Panc1 (cell line): ENCODE results near the gene PTPRJ. TPM values are rescaled to one million over a fixed set of nuclear protein-coding genes. Genes with fewer than 3 reads are reported as not detected.

Experiments used
- ATAC-seq: fragments of 200-7000 bp; cut with Tn5 transposase; 2 replicates; pipeline ENCODE4 v1.9.1; 2020; ENCODE audit warnings: mild to moderate bottlenecking, moderate library complexity
- BruUV-seq: library from RNA; stranded (reverse); fragments of 400-500 nt; replicated peaks from 2 replicates; lab custom pipeline; 2021; lab: Mats Ljungman, UMichigan
- CTCF ChIA-PET: fragments of 300-600 bp; sonication (Branson Sonifier 250); formaldehyde crosslinking; loops from one replicate; lab custom pipeline; 2022; ENCODE audit warnings: antibody characterized with exemption; lab: Charles Lee
- POLR2A ChIA-PET: fragments of 300-600 bp; sonication (Branson Sonifier 250); formaldehyde crosslinking; loops from one replicate; lab custom pipeline; 2022; ENCODE audit warnings: antibody characterized with exemption; lab: Charles Lee
- DNase-seq: peaks from one replicate; pipeline ENCODE4 v3.0.0-alpha.2; 2010; ENCODE audit warnings: low read depth, low spot score
- H3K27ac ChIP-seq: 2 replicates; pipeline ENCODE4 v1.5.1; 2011; ENCODE audit warnings: mild to moderate bottlenecking, low read length, inconsistent platforms
- H3K27me3 ChIP-seq: fragments of 200-500 bp; sonication (Bioruptor generic); 2 replicates; pipeline ENCODE4 v1.6.0; 2014; ENCODE audit warnings: low read length, inconsistent platforms; ENCODE audit not compliant: control insufficient read depth, insufficient read depth
- H3K36me3 ChIP-seq: fragments of 200-500 bp; sonication (Bioruptor generic); 2 replicates; pipeline ENCODE4 v1.5.1; 2014; ENCODE audit warnings: inconsistent platforms, mild to moderate bottlenecking, low read length, moderate library complexity; ENCODE audit not compliant: control insufficient read depth, insufficient read depth
- H3K4me1 ChIP-seq: 2 replicates; pipeline ENCODE4 v1.5.1; 2011; ENCODE audit warnings: inconsistent platforms, mild to moderate bottlenecking, low read length, moderate library complexity; ENCODE audit not compliant: control insufficient read depth, insufficient read depth
- H3K4me3 ChIP-seq, 2 experiments: 2 replicates each; pipeline ENCODE4 v1.5.1; 2011 to 2012; ENCODE audit warnings: low read depth in 2 of 2, low read length in 2 of 2, mild to moderate bottlenecking in 2 of 2, inconsistent platforms in 1 of 2, moderate library complexity in 1 of 2
- H3K9me3 ChIP-seq: fragments of 200-500 bp; sonication (Bioruptor generic); 2 replicates; pipeline ENCODE4 v1.5.1; 2014; ENCODE audit warnings: low read depth, mild to moderate bottlenecking, inconsistent platforms, low read length, moderate library complexity; ENCODE audit not compliant: control insufficient read depth, insufficient read depth
- POLR2AphosphoS5 ChIP-seq: IDR thresholded peaks from 2 replicates; pipeline ENCODE4 v1.6.1; 2012; ENCODE audit warnings: mild to moderate bottlenecking, low read depth, low read length, moderate library complexity
- SIN3A ChIP-seq: IDR thresholded peaks from 2 replicates; pipeline ENCODE4 v1.6.1; 2012; ENCODE audit warnings: low read depth, mild to moderate bottlenecking, low read length, moderate library complexity, borderline replicate concordance; ENCODE audit not compliant: insufficient read depth
- TCF7L2 ChIP-seq: IDR thresholded peaks from 2 replicates; pipeline ENCODE4 v1.6.1; 2011; ENCODE audit warnings: mild to moderate bottlenecking, low read depth, low read length, inconsistent platforms
- in situ Hi-C: cut with HindIII; loops from 2 replicates; pipeline ENCODE4 v1.10.0; 2016; ENCODE audit warnings: low sequenced_read_pairs, low pct_unique_long_range_greater_than_20kb
- intact Hi-C: fragments of 100-400 bp; cut with micrococcal nuclease; formaldehyde crosslinking; loops from one replicate; pipeline ENCODE4 v1.10.0; 2022; ENCODE audit not compliant: unreplicated experiment
- total RNA-seq: library from RNA; stranded (reverse); gene quantifications from one replicate; pipeline ENCODE4 v1.2.1, GENCODE V29; 2021; ENCODE audit not compliant: unreplicated experiment
- TF ChIP-seq, protein P1 (sequence below), 2 experiments: IDR thresholded peaks; 2 replicates each; pipeline ENCODE4 v1.6.1; 2011 to 2012; ENCODE audit warnings: low read depth in 2 of 2, control low read depth in 1 of 2, low read length in 1 of 2, mild to moderate bottlenecking in 1 of 2, moderate library complexity in 1 of 2; ENCODE audit not compliant: insufficient read depth in 1 of 2
- TF ChIP-seq, protein P2 (sequence below): fragments of 450-650 bp; IDR thresholded peaks from 2 replicates; pipeline ENCODE4 v1.5.1; 2017; ENCODE audit warnings: mild to moderate bottlenecking

The PTPRJ gene
- total RNA-seq, 1 experiment from 2014 or later, result 73.6 TPM

DNA sequence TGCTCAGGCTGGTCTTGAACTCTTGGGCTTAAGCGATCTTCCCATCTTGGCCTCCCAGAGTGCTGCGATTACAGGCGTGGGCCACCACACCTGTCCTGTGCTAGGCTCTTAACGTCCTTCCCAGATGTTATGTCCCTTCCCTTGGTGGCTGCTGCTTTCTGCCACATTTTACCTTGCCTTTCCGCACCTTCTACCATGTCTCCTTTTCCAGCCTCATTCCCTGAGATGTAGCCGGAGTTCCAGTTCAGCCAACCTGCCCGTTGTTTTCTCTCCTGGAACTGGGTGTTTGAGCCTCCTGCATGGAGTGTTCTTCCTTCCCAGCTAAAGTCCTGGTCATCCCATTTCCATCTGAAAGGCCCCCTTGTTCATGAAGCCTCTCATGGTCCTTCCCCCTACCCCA lies 95.3 kb downstream of the PTPRJ start:
- no peaks in the 10 kb centered on the region for H3K27me3 ChIP-seq
- CTCF ChIA-PET, result no interaction called here
- H3K36me3 ChIP-seq, result no peaks in the 10 kb centered on the region
- BruUV-seq, result no TSS peak
- in situ Hi-C loops, result no loop called here
- H3K4me1 ChIP-seq, result peaks cover 2% of the 10 kb centered on the region
- H3K27ac ChIP-seq, result no peak overlapping the region
- no peak for ATAC-seq
- POLR2A ChIA-PET, result no interaction called here
- TF ChIP-seq, protein P1, sequence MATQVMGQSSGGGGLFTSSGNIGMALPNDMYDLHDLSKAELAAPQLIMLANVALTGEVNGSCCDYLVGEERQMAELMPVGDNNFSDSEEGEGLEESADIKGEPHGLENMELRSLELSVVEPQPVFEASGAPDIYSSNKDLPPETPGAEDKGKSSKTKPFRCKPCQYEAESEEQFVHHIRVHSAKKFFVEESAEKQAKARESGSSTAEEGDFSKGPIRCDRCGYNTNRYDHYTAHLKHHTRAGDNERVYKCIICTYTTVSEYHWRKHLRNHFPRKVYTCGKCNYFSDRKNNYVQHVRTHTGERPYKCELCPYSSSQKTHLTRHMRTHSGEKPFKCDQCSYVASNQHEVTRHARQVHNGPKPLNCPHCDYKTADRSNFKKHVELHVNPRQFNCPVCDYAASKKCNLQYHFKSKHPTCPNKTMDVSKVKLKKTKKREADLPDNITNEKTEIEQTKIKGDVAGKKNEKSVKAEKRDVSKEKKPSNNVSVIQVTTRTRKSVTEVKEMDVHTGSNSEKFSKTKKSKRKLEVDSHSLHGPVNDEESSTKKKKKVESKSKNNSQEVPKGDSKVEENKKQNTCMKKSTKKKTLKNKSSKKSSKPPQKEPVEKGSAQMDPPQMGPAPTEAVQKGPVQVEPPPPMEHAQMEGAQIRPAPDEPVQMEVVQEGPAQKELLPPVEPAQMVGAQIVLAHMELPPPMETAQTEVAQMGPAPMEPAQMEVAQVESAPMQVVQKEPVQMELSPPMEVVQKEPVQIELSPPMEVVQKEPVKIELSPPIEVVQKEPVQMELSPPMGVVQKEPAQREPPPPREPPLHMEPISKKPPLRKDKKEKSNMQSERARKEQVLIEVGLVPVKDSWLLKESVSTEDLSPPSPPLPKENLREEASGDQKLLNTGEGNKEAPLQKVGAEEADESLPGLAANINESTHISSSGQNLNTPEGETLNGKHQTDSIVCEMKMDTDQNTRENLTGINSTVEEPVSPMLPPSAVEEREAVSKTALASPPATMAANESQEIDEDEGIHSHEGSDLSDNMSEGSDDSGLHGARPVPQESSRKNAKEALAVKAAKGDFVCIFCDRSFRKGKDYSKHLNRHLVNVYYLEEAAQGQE (IDR thresholded peaks at IDR 0.05; ENCODE audit: insufficient read depth in 1 of 2, low read depth in 2 of 2, low read length in 1 of 2), result no peak
- TF ChIP-seq SIN3A, result no peak
- TF ChIP-seq TCF7L2, result no peak
- TF ChIP-seq POLR2AphosphoS5, result no peak
- TF ChIP-seq, protein P2, sequence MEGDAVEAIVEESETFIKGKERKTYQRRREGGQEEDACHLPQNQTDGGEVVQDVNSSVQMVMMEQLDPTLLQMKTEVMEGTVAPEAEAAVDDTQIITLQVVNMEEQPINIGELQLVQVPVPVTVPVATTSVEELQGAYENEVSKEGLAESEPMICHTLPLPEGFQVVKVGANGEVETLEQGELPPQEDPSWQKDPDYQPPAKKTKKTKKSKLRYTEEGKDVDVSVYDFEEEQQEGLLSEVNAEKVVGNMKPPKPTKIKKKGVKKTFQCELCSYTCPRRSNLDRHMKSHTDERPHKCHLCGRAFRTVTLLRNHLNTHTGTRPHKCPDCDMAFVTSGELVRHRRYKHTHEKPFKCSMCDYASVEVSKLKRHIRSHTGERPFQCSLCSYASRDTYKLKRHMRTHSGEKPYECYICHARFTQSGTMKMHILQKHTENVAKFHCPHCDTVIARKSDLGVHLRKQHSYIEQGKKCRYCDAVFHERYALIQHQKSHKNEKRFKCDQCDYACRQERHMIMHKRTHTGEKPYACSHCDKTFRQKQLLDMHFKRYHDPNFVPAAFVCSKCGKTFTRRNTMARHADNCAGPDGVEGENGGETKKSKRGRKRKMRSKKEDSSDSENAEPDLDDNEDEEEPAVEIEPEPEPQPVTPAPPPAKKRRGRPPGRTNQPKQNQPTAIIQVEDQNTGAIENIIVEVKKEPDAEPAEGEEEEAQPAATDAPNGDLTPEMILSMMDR, result no peak
- intact Hi-C loops, result no loop called here
- H3K4me3 ChIP-seq, result no peak overlapping the region
- DNase-seq, result no peak
- no peaks in the 10 kb centered on the region for H3K9me3 ChIP-seq

DNA sequence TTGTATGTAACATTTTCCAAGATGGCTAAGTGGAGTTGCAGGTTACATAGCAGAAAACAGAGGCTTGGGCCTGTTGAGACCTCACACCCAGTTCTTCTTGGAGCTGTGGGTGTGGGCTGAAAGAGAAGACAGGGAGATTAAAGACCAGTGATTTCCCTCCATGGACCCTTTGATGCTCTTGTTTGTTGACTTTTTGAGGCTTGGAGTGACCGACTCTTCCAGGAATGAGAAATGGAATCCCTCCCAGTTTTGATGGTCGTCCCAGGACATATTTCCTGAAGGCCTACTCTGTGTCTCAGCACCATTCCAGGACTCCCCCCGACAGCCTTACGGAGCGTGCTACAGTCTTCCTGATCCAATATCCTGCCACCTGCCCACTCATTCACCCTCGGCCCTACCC lies 96.9 kb downstream of the PTPRJ start:
- BruUV-seq, result no TSS peak
- ChIA-PET CTCF (interaction anchor here (0.6 kb wide), 1 partner anchor 18 kb away, joined by 7 read pairs; no protein-coding TSS in a partner anchor), POLR2A (interaction anchor here (0.6 to 0.7 kb wide), 2 partner anchors 14 to 27 kb away, joined by 3 to 4 read pairs; no protein-coding TSS in a partner anchor)
- in situ Hi-C loops (no loop called here), intact Hi-C loops (no loop called here)
- no peak for ATAC-seq
- Histone ChIP-seq H3K36me3 (no peaks in the 10 kb centered on the region), H3K4me1 (peaks cover 10% of the 10 kb centered on the region), H3K4me3 (no peak overlapping the region), H3K27me3 (no peaks in the 10 kb centered on the region), H3K9me3 (no peaks in the 10 kb centered on the region), H3K27ac (no peak overlapping the region)
- DNase-seq, result no peak
- TF ChIP-seq, protein P2, result no peak
- TF ChIP-seq, protein P1 (IDR thresholded peaks at IDR 0.05; ENCODE audit: insufficient read depth in 1 of 2, low read depth in 2 of 2, low read length in 1 of 2), result no peak
- TF ChIP-seq SIN3A (no peak), POLR2AphosphoS5 (no peak), TCF7L2 (no peak)
